Measurements from ENCODE around the gene SPG21.

The SPG21 gene

GRCh38 chr15:64931381-64931780 lies 58.3 kb downstream of the SPG21 start:
- Histone ChIP-seq H3K9me3 (ENCODE audit: low read length) (no peaks in the 10 kb centered on the region), H3K27ac (ENCODE audit: low read depth, low read length) (no peak overlapping the region), H3K36me3 (ENCODE audit: insufficient read depth, low read length) (peaks cover 9% of the 10 kb centered on the region), H3K4me3 (ENCODE audit: low read depth in 1 of 2, low read length in 2 of 2) (no peak overlapping the region), H3K9ac (ENCODE audit: low read length) (no peak overlapping the region), H3K4me1 (ENCODE audit: insufficient read depth, low read length) (no peaks in the 10 kb centered on the region), H3K27me3 (ENCODE audit: control insufficient read depth in 1 of 2, insufficient read depth in 2 of 2, low read length in 2 of 2) (no peaks in the 10 kb centered on the region)

- Histone ChIP-seq H3K4me1 (ENCODE audit: insufficient read depth, low read length) (no peaks in the 10 kb centered on the region), H3K9me3 (ENCODE audit: low read length) (no peaks in the 10 kb centered on the region), H3K27me3 (ENCODE audit: control insufficient read depth in 1 of 2, insufficient read depth in 2 of 2, low read length in 2 of 2) (no peaks in the 10 kb centered on the region), H3K36me3 (ENCODE audit: insufficient read depth, low read length) (peaks cover 9% of the 10 kb centered on the region), H3K27ac (ENCODE audit: low read depth, low read length) (no peak overlapping the region), H3K4me3 (ENCODE audit: low read depth in 1 of 2, low read length in 2 of 2) (no peak overlapping the region), H3K9ac (ENCODE audit: low read length) (no peak overlapping the region)
Measured at GRCh38 chr15:64930778-64931371, 58.8 kb downstream of the SPG21 start.

DNA sequence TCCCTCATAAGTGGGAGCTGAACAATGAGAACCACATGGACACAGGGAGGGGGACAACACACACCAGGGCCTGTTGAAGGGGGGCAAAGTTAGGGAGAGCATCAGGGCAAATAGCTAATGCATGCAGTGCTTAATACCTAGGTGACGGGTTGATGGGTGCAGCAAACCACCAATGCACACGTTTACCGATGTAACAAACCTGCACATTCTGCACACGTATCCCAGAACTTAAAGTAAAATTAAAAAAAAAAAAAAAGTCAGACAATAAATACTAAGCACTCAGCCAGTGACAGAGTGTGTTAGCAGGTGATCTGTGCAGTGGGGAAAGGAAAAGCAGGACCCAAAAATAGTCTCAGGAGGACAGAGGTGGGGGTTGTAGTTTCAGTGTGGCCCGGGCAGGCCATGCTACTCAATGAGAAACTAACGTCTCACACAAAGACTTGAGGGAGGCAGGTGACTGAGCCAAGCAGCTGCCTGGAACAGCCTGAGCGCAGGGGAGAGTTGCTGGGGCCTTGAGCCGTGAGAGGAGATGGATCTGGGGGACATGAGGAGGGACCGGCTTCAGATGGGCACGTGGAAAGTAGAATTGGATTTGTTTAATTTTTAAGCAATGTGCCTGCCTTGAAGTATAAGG lies 59.6 kb downstream of the SPG21 start:
- H3K9ac ChIP-seq (ENCODE audit: low read length) = no peak overlapping the region
- no peaks in the 10 kb centered on the region for H3K27me3 ChIP-seq (ENCODE audit: control insufficient read depth in 1 of 2, insufficient read depth in 2 of 2, low read length in 2 of 2)
- H3K4me1 ChIP-seq (ENCODE audit: insufficient read depth, low read length) = no peaks in the 10 kb centered on the region
- H3K4me3 ChIP-seq (ENCODE audit: low read depth in 1 of 2, low read length in 2 of 2) = no peak overlapping the region
- peaks cover 9% of the 10 kb centered on the region for H3K36me3 ChIP-seq (ENCODE audit: insufficient read depth, low read length)
- no peak overlapping the region for H3K27ac ChIP-seq (ENCODE audit: low read depth, low read length)
- no peaks in the 10 kb centered on the region for H3K9me3 ChIP-seq (ENCODE audit: low read length)

DNA sequence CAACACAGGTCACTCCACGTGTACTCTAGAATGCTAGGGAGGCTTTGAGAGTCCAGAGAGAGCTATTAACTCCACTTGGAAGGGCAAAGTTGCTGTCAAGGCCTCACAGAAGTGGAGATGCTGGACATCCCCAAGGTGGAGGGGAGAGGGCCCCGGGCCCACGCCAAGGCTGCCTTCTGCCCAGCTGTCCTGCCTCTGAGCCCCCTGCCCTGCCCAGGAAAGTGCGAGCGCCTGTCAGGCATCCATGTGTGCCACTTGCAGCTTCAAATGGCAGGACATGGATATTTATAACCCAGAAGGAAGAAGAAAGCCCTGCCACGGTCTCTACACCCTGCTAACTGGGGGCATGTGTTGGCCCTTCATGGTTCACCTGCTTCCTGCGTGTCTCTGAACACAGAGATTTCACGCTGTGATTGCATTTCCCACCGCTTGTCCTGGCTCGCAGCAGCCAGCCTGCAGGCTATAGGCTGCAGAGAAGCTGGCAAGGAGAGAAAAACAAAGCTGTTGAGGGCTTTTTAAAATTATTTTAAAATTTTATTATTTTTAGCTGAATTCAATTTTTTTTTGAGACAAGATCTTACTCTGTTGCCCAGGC lies 61.0 kb downstream of the SPG21 start:
- no peak overlapping the region for H3K9ac ChIP-seq (ENCODE audit: low read length)
- H3K9me3 ChIP-seq (ENCODE audit: low read length) = no peaks in the 10 kb centered on the region
- H3K4me3 ChIP-seq (ENCODE audit: low read depth in 1 of 2, low read length in 2 of 2) = no peak overlapping the region
- H3K36me3 ChIP-seq (ENCODE audit: insufficient read depth, low read length) = peaks cover 5% of the 10 kb centered on the region
- H3K27me3 ChIP-seq (ENCODE audit: control insufficient read depth in 1 of 2, insufficient read depth in 2 of 2, low read length in 2 of 2) = no peaks in the 10 kb centered on the region
- H3K4me1 ChIP-seq (ENCODE audit: insufficient read depth, low read length) = no peaks in the 10 kb centered on the region
- H3K27ac ChIP-seq (ENCODE audit: low read depth, low read length) = no peak overlapping the region

GRCh38 chr15:64926661-64927060 lies 63.1 kb downstream of the SPG21 start:
- Histone ChIP-seq H3K4me3 (ENCODE audit: low read depth in 1 of 2, low read length in 2 of 2) (no peak overlapping the region), H3K9ac (ENCODE audit: low read length) (no peak overlapping the region), H3K4me1 (ENCODE audit: insufficient read depth, low read length) (peaks cover 4% of the 10 kb centered on the region), H3K27me3 (ENCODE audit: control insufficient read depth in 1 of 2, insufficient read depth in 2 of 2, low read length in 2 of 2) (no peaks in the 10 kb centered on the region), H3K27ac (ENCODE audit: low read depth, low read length) (no peak overlapping the region), H3K9me3 (ENCODE audit: low read length) (no peaks in the 10 kb centered on the region), H3K36me3 (ENCODE audit: insufficient read depth, low read length) (peaks cover 4% of the 10 kb centered on the region)

DNA sequence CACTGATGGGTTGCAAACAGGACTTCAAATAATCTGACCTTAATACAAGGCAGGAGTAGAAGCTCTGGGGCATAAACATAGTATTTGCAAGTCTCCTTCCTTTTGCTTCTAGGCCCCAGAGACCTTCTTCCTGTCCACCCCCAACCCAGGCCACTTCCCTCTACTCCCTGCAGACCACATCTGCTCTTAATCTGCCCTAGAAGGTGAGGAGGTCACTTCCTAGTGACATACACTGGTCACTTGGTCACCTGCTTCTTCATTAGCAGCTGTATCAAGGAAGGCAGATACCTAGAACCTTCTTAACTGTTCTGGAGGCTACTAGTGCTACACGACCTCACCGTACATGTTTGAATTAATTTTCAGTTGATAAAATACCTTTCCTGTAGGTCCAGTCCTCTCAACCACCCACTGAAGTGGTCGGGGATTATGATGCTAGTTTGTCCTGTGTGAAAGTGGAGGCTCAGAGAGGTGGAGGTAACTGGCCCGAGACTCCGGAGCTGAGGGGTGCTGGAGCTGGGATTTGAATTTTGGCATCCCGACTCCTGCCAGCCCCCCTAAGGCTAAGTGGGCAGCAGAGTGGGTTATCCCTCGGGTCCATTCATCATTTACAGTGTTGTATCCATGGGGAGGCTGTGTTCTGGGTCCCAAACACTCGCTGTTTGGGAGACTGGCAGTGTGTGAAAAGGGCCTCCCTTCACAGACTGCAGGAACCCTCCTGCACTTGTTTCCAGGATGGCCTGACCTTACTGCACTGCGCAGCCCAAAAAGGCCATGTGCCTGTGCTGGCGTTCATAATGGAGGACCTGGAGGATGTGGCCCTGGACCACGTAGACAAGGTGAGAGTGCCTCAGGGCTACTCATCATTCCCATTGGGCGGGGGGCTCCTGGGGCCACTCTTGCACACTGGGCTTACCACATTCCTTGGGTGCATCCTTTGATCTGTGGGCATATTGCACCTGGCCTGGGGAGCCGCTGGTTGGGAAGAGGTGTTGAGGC lies 64.1 kb downstream of the SPG21 start:
- Histone ChIP-seq H3K9ac (ENCODE audit: low read length) (no peak overlapping the region), H3K27me3 (ENCODE audit: control insufficient read depth in 1 of 2, insufficient read depth in 2 of 2, low read length in 2 of 2) (no peaks in the 10 kb centered on the region), H3K4me1 (ENCODE audit: insufficient read depth, low read length) (peaks cover 4% of the 10 kb centered on the region), H3K27ac (ENCODE audit: low read depth, low read length) (no peak overlapping the region), H3K4me3 (ENCODE audit: low read depth in 1 of 2, low read length in 2 of 2) (no peak overlapping the region), H3K9me3 (ENCODE audit: low read length) (no peaks in the 10 kb centered on the region), H3K36me3 (ENCODE audit: insufficient read depth, low read length) (no peaks in the 10 kb centered on the region)

DNA sequence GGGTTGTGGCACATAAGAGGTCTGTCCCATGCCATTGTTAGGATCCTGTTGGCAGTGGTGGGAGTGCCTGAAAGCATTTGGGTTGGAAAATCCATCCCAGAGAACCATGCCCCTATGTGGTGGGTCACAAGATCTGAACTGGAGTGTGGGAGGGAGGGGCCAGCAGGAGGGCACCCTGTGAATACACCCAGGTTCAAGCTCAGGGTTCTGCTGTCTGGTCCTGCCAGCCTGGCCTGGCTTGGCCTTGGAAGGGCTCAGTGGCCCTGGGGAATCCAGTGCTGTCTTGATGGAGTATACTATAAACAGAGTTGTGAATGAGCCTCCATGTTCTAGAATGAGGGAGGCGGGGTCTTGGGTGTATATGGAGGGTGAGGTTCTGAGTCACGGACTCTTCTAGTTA lies 66.2 kb downstream of the SPG21 start:
- no peaks in the 10 kb centered on the region for H3K36me3 ChIP-seq (ENCODE audit: insufficient read depth, low read length)
- no peak overlapping the region for H3K27ac ChIP-seq (ENCODE audit: low read depth, low read length)
- H3K9me3 ChIP-seq (ENCODE audit: low read length) = no peaks in the 10 kb centered on the region
- H3K9ac ChIP-seq (ENCODE audit: low read length) = no peak overlapping the region
- peaks cover 4% of the 10 kb centered on the region for H3K4me1 ChIP-seq (ENCODE audit: insufficient read depth, low read length)
- no peak overlapping the region for H3K4me3 ChIP-seq (ENCODE audit: low read depth in 1 of 2, low read length in 2 of 2)
- H3K27me3 ChIP-seq (ENCODE audit: control insufficient read depth in 1 of 2, insufficient read depth in 2 of 2, low read length in 2 of 2) = no peaks in the 10 kb centered on the region

DNA sequence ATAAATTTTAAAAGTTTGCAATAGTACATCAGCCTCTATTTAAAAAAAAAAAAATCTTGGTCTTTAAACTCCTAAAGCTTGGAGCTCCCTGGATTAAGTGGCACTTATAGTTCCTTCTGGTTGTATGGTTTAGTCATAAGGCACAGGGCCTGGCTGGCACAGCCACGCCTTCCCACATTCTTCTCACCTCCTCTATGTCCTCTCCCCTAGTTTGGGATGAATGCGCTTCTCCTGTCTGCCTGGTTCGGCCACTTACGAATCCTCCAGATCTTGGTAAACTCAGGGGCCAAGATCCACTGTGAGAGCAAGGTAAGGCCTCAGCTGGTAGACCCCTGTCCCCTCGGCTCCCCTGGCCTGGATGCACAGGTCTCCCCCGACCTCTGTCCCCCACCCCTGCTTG lies 68.0 kb downstream of the SPG21 start:
- Histone ChIP-seq H3K9me3 (ENCODE audit: low read length) (no peaks in the 10 kb centered on the region), H3K9ac (ENCODE audit: low read length) (no peak overlapping the region), H3K27me3 (ENCODE audit: control insufficient read depth in 1 of 2, insufficient read depth in 2 of 2, low read length in 2 of 2) (no peaks in the 10 kb centered on the region), H3K36me3 (ENCODE audit: insufficient read depth, low read length) (no peaks in the 10 kb centered on the region), H3K4me1 (ENCODE audit: insufficient read depth, low read length) (peaks cover 4% of the 10 kb centered on the region), H3K27ac (ENCODE audit: low read depth, low read length) (no peak overlapping the region), H3K4me3 (ENCODE audit: low read depth in 1 of 2, low read length in 2 of 2) (no peak overlapping the region)

DNA sequence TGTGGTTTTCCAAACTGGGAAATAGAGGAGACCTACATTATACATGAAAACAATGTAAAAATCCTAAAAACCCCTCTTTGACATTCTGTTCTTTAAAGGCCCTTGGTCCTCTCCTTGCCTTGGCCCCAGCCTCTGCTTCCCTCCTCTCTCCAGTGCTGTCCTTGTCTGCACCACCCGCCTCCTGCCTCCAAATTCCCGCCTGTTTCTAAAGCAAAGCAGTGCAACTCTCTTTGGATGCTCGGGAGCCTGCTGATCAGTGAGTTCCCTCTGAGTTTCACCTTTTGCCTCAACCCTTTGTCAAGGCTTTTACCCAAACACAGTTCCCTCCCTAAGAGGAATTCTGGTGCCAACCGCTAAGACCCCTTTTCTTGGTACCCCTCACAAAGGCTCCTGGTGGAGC lies 70.0 kb downstream of the SPG21 start:
- Histone ChIP-seq H3K27ac (ENCODE audit: low read depth, low read length) (no peak overlapping the region), H3K4me1 (ENCODE audit: insufficient read depth, low read length) (peaks cover 4% of the 10 kb centered on the region), H3K36me3 (ENCODE audit: insufficient read depth, low read length) (no peaks in the 10 kb centered on the region), H3K27me3 (ENCODE audit: control insufficient read depth in 1 of 2, insufficient read depth in 2 of 2, low read length in 2 of 2) (no peaks in the 10 kb centered on the region), H3K4me3 (ENCODE audit: low read depth in 1 of 2, low read length in 2 of 2) (no peak overlapping the region), H3K9me3 (ENCODE audit: low read length) (no peaks in the 10 kb centered on the region), H3K9ac (ENCODE audit: low read length) (no peak overlapping the region)

GRCh38 chr15:64917211-64917610 lies 72.5 kb downstream of the SPG21 start:
- no peaks in the 10 kb centered on the region for H3K27me3 ChIP-seq (ENCODE audit: control insufficient read depth in 1 of 2, insufficient read depth in 2 of 2, low read length in 2 of 2)

GRCh38 chr15:64916365-64916764 lies 73.3 kb downstream of the SPG21 start:
- Histone ChIP-seq H3K4me3 (ENCODE audit: low read depth in 1 of 2, low read length in 2 of 2) (no peak overlapping the region), H3K27ac (ENCODE audit: low read depth, low read length) (no peak overlapping the region), H3K36me3 (ENCODE audit: insufficient read depth, low read length) (no peaks in the 10 kb centered on the region), H3K9ac (ENCODE audit: low read length) (no peak overlapping the region), H3K9me3 (ENCODE audit: low read length) (no peaks in the 10 kb centered on the region), H3K27me3 (ENCODE audit: control insufficient read depth in 1 of 2, insufficient read depth in 2 of 2, low read length in 2 of 2) (no peaks in the 10 kb centered on the region), H3K4me1 (ENCODE audit: insufficient read depth, low read length) (peaks cover 9% of the 10 kb centered on the region)

More at GRCh38 chr15:64917211-64917610, 72.5 kb downstream of the SPG21 start:
- H3K4me3 ChIP-seq (ENCODE audit: low read depth in 1 of 2, low read length in 2 of 2) = no peak overlapping the region
- no peaks in the 10 kb centered on the region for H3K36me3 ChIP-seq (ENCODE audit: insufficient read depth, low read length)
- H3K27ac ChIP-seq (ENCODE audit: low read depth, low read length) = no peak overlapping the region
- H3K4me1 ChIP-seq (ENCODE audit: insufficient read depth, low read length) = peaks cover 7% of the 10 kb centered on the region
- H3K9ac ChIP-seq (ENCODE audit: low read length) = no peak overlapping the region
- no peaks in the 10 kb centered on the region for H3K9me3 ChIP-seq (ENCODE audit: low read length)

All from muscle layer of colon (tissue), 2 donors.